ENCODE results near the gene PEBP1.

GRCh38 chr12:118145113-118145797 lies 9.3 kb downstream of the PEBP1 start:
- no peak for TF ChIP-seq CTCF (conservative IDR thresholded peaks at IDR 0.05; ENCODE audit: low read depth, low read length)
- TF ChIP-seq EZH2phosphoT487 (IDR thresholded peaks at IDR 0.05; ENCODE audit: borderline replicate concordance, low read length) = no peak
- TF ChIP-seq EZH2 (IDR thresholded peaks at IDR 0.05; ENCODE audit: low read length, unreplicated experiment) = no peak

Measured in PC-3 (cell line).